Fibroblast of the aortic adventitia (primary cell): Measurements from ENCODE around the gene CLECL1. TPM values are rescaled to one million over a fixed set of nuclear protein-coding genes. Genes with fewer than 3 reads are reported as not detected.

ENCODE experiments used
- DNase-seq: peaks from one replicate; pipeline ENCODE4 v3.0.0-alpha.2; 2010; ENCODE audit warnings: low read depth
- H3K4me3 ChIP-seq: 2 replicates; pipeline ENCODE4 v1.5.1; 2011; ENCODE audit warnings: low read depth, mild to moderate bottlenecking, control low read depth, low read length, moderate library complexity
- CTCF ChIP-seq: IDR thresholded peaks from 2 replicates; pipeline ENCODE4 v1.5.1; 2011; ENCODE audit warnings: mild to moderate bottlenecking, low read length, control low read depth, inconsistent platforms; ENCODE audit not compliant: insufficient read depth
- total RNA-seq: library from RNA; depleted of rRNA; stranded (reverse); fragments of >200 nt; gene quantifications from 2 replicates; pipeline ENCODE4 v1.2.3, GENCODE V29; 2012; ENCODE audit warnings: low replicate concordance

CLECL1 gene
- total RNA-seq, 1 donor, result not detected

- TF ChIP-seq CTCF, result no peak
- no peak for DNase-seq
- H3K4me3 ChIP-seq, result no peak overlapping the region
Measured at GRCh38 chr12:9757433-9758025, 24.6 kb upstream of the CLECL1 start.

- no peak for DNase-seq
- no peak for TF ChIP-seq CTCF
- H3K4me3 ChIP-seq, result no peak overlapping the region
Measured at GRCh38 chr12:9756706-9757105, 23.8 kb upstream of the CLECL1 start.

- DNase-seq, result no peak
- H3K4me3 ChIP-seq, result no peak overlapping the region
- TF ChIP-seq CTCF, result no peak
Measured at GRCh38 chr12:9756170-9756569, 23.3 kb upstream of the CLECL1 start.

- no peak for TF ChIP-seq CTCF
- no peak for DNase-seq
- no peak overlapping the region for H3K4me3 ChIP-seq
Measured at GRCh38 chr12:9755567-9755966, 22.7 kb upstream of the CLECL1 start.

- no peak for DNase-seq
- TF ChIP-seq CTCF, result no peak
- H3K4me3 ChIP-seq, result no peak overlapping the region
Measured at GRCh38 chr12:9755035-9755434, 22.1 kb upstream of the CLECL1 start.

GRCh38 chr12:9754099-9754927 is 21.4 kb upstream of the CLECL1 start:
- DNase-seq, result no peak
- no peak for TF ChIP-seq CTCF
- no peak overlapping the region for H3K4me3 ChIP-seq

GRCh38 chr12:9753498-9753897 is 20.6 kb upstream of the CLECL1 start:
- H3K4me3 ChIP-seq, result no peak overlapping the region
- no peak for DNase-seq
- TF ChIP-seq CTCF, result no peak
